HCT116 (cell line): ENCODE results near the gene HACE1. TPM values are rescaled to one million over a fixed set of nuclear protein-coding genes. Genes with fewer than 3 reads are reported as not detected.

Experiments used
- ATAC-seq: fragments of 200-7000 bp; cut with Tn5 transposase; 2 replicates; pipeline ENCODE4 v1.9.1; 2020; ENCODE audit warnings: mild to moderate bottlenecking, moderate library complexity
- BruUV-seq: library from RNA; stranded (reverse); fragments of 400-500 nt; replicated peaks from 2 replicates; lab custom pipeline; 2021; lab: Mats Ljungman, UMichigan
- CTCF ChIA-PET: fragments of 300-600 bp; sonication (Branson Sonifier 250); formaldehyde crosslinking; loops from one replicate; lab custom pipeline; 2021; ENCODE audit warnings: antibody characterized with exemption; lab: Charles Lee
- POLR2A ChIA-PET: fragments of 300-600, 350-600 bp; sonication (Branson Sonifier 250); formaldehyde crosslinking; loops from one replicate; lab custom pipeline; 2021; ENCODE audit warnings: antibody characterized with exemption; lab: Charles Lee
- RAD21 ChIA-PET, 2 experiments: fragments of 300-600 bp; sonication (Branson Sonifier 250); formaldehyde crosslinking; loops; one replicate each; lab custom pipeline; 2023; ENCODE audit warnings: low total read pairs in 2 of 2; ENCODE audit not compliant: uncharacterized antibody in 2 of 2, unreplicated experiment in 2 of 2, low non-redundant PET in 1 of 2; lab: Charles Lee
- DNase-seq: peaks from one replicate; pipeline ENCODE4 v3.0.0-alpha.2; 2010; ENCODE audit warnings: low read depth, low spot score
- H2AFZ ChIP-seq: fragments of 200-600 bp; shearing (Covaris generic), sonication (generic); 2 replicates; pipeline ENCODE4 v1.6.1; 2017; ENCODE audit warnings: low read depth, mixed run types, mixed read lengths, antibody characterized with exemption, low read length; ENCODE audit not compliant: poor library complexity, severe bottlenecking
- H3K27ac ChIP-seq: 2 replicates; pipeline ENCODE4 v1.5.1; 2012; ENCODE audit warnings: low read depth, low read length
- H3K27me3 ChIP-seq: fragments of 200-600 bp; sonication (generic); 2 replicates; pipeline ENCODE4 v1.6.1; 2016; ENCODE audit warnings: mixed run types, low read length, mixed read lengths; ENCODE audit not compliant: insufficient read depth
- H3K36me3 ChIP-seq, 2 experiments: fragments of 200-500 bp in 1 of 2; fragments of 200-600 bp in 1 of 2; sonication (Bioruptor generic) in 1 of 2; sonication (generic) in 1 of 2; 2 replicates each; pipeline versions ENCODE4 v1.5.1 to v1.6.1; 2014 to 2016; ENCODE audit warnings: low read length in 2 of 2, inconsistent platforms in 1 of 2, mixed read lengths in 1 of 2, mixed run types in 1 of 2; ENCODE audit not compliant: insufficient read depth in 2 of 2, control insufficient read depth in 1 of 2
- H3K4me1 ChIP-seq, 2 experiments: fragments of 200-600 bp in 1 of 2; sonication (generic) in 1 of 2; 2 replicates each; pipeline versions ENCODE4 v1.5.1 to v1.6.1; 2012 to 2017; ENCODE audit warnings: low read length in 2 of 2, inconsistent platforms in 1 of 2, mild to moderate bottlenecking in 1 of 2, mixed read lengths in 1 of 2, mixed run types in 1 of 2, moderate library complexity in 1 of 2; ENCODE audit not compliant: insufficient read depth in 2 of 2, control insufficient read depth in 1 of 2
- H3K4me2 ChIP-seq: fragments of 200-600 bp; sonication (generic); 2 replicates; pipeline ENCODE4 v1.6.1; 2017; ENCODE audit warnings: mixed run types, low read length, mixed read lengths
- H3K4me3 ChIP-seq, 2 experiments: fragments of 200-600 bp in 1 of 2; sonication (generic) in 1 of 2; replicated peaks in 1 of 2; 2 replicates each; pipeline ENCODE4 v1.5.1; 2011 to 2016; ENCODE audit warnings: low read length in 2 of 2, control low read depth in 1 of 2, low read depth in 1 of 2, mild to moderate bottlenecking in 1 of 2, mixed read lengths in 1 of 2, mixed run types in 1 of 2
- H3K79me2 ChIP-seq: fragments of 200-600 bp; sonication (generic); 2 replicates; pipeline ENCODE4 v1.6.1; 2017; ENCODE audit warnings: mild to moderate bottlenecking, mixed run types, low read length, moderate library complexity, mixed read lengths; ENCODE audit not compliant: insufficient read depth
- H3K9ac ChIP-seq: fragments of 200-600 bp; sonication (generic); 2 replicates; pipeline ENCODE4 v1.6.1; 2016; ENCODE audit warnings: low read length, mixed read lengths
- H3K9me2 ChIP-seq: fragments of 200-600 bp; sonication (generic), shearing (Covaris generic); 2 replicates; pipeline ENCODE4 v1.6.1; 2017; ENCODE audit warnings: mixed run types, mild to moderate bottlenecking, moderate library complexity; ENCODE audit not compliant: insufficient read depth
- H3K9me3 ChIP-seq, 2 experiments: fragments of 200-500 bp in 1 of 2; fragments of 200-600 bp in 1 of 2; sonication (Bioruptor generic) in 1 of 2; sonication (generic) in 1 of 2; 2 replicates each; pipeline ENCODE4 v1.6.1; 2014 to 2017; ENCODE audit warnings: low read length in 2 of 2, mixed read lengths in 2 of 2, inconsistent platforms in 1 of 2, low read depth in 1 of 2, mild to moderate bottlenecking in 1 of 2, mixed run types in 1 of 2, moderate library complexity in 1 of 2; ENCODE audit not compliant: control insufficient read depth in 1 of 2, insufficient read depth in 1 of 2
- H4K20me1 ChIP-seq: fragments of 200-600 bp; sonication (generic), shearing (Covaris generic); 2 replicates; pipeline ENCODE4 v1.6.1; 2017; ENCODE audit warnings: mixed run types, mild to moderate bottlenecking, moderate library complexity; ENCODE audit not compliant: insufficient read depth
- CBX3 ChIP-seq: IDR thresholded peaks from 2 replicates; pipeline ENCODE4 v1.6.1; 2012; ENCODE audit warnings: low read depth
- EGR1 ChIP-seq: IDR thresholded peaks from 2 replicates; pipeline ENCODE4 v1.6.1; 2012; ENCODE audit warnings: low read depth
- ELF1 ChIP-seq: IDR thresholded peaks from 2 replicates; pipeline ENCODE4 v1.6.1; 2012; ENCODE audit warnings: low read depth, borderline replicate concordance
- EZH2 ChIP-seq: fragments of 200-600 bp; sonication (generic); IDR thresholded peaks from 2 replicates; pipeline ENCODE4 v1.6.1; 2017; ENCODE audit warnings: antibody characterized with exemption, mixed run types
- EZH2phosphoT487 ChIP-seq: fragments of 200-600 bp; IDR thresholded peaks from 2 replicates; pipeline ENCODE4 v1.6.1; 2018; ENCODE audit warnings: antibody characterized with exemption, borderline replicate concordance
- JUND ChIP-seq: IDR thresholded peaks from 2 replicates; pipeline ENCODE4 v1.6.1; 2012
- RAD21 ChIP-seq: IDR thresholded peaks from 2 replicates; pipeline ENCODE4 v1.6.1; 2012; ENCODE audit warnings: low read depth, mild to moderate bottlenecking
- YY1 ChIP-seq: IDR thresholded peaks from 2 replicates; pipeline ENCODE4 v1.6.1; 2011; ENCODE audit warnings: low read length, low read depth, moderate library complexity, mild to moderate bottlenecking; ENCODE audit not compliant: insufficient replicate concordance; ENCODE audit errors: extremely low read depth
- ZBTB33 ChIP-seq: IDR thresholded peaks from 2 replicates; pipeline ENCODE4 v1.6.1; 2011; ENCODE audit warnings: mild to moderate bottlenecking, low read length, moderate library complexity; ENCODE audit not compliant: insufficient replicate concordance; ENCODE audit errors: extremely low read depth
- ZNF274 ChIP-seq: fragments of 200-500 bp; sonication (Bioruptor generic); IDR thresholded peaks from 2 replicates; pipeline ENCODE4 v1.6.1; 2014; ENCODE audit warnings: mild to moderate bottlenecking, low read depth, low read length, inconsistent platforms
- intact Hi-C: fragments of 100-400 bp; cut with micrococcal nuclease; formaldehyde crosslinking; loops from 2 replicates; pipeline ENCODE4 v1.10.0; 2022
- total RNA-seq: library from RNA; stranded (reverse); gene quantifications from one replicate; pipeline ENCODE4 v1.2.1, GENCODE V29; 2021; ENCODE audit not compliant: unreplicated experiment

Gene HACE1
- total RNA-seq, 1 experiment from 2014 or later, result 10.9 TPM

- Histone ChIP-seq H3K9me2 (no peaks in the 10 kb centered on the region), H3K9ac (no peak overlapping the region), H4K20me1 (no peaks in the 10 kb centered on the region), H3K9me3 (no peaks in the 10 kb centered on the region), H3K4me3 (no peak overlapping the region), H3K79me2 (no peaks in the 10 kb centered on the region), H3K27me3 (no peaks in the 10 kb centered on the region), H3K4me2 (no peak overlapping the region), H3K36me3 (no peaks in the 10 kb centered on the region; a peak in 1 of 4 replicates), H3K27ac (no peak overlapping the region), H3K4me1 (peaks cover 8% of the 10 kb centered on the region in 2 experiments; a peak in 3 of 4 replicates), H2AFZ (no peak overlapping the region)
- ChIA-PET POLR2A (no interaction called here), CTCF (interaction anchor here (3.1 kb wide), 1 partner anchor 290 kb away, joined by 67 read pairs; no protein-coding TSS in a partner anchor), RAD21 (no interaction called here)
- intact Hi-C loops, result no loop called here
- TF ChIP-seq EZH2, result no peak
- TF ChIP-seq CBX3, result no peak
- no peak for TF ChIP-seq ZBTB33
- no peak for TF ChIP-seq YY1
- TF ChIP-seq EZH2phosphoT487, result no peak
- no peak for TF ChIP-seq JUND
- no peak for TF ChIP-seq ZNF274
- TF ChIP-seq ELF1, result no peak
- no peak for TF ChIP-seq EGR1
- TF ChIP-seq RAD21, result no peak
- DNase-seq, result no peak
- ATAC-seq, result no peak
- no TSS peak for BruUV-seq
Measured at GRCh38 chr6:104788400-104788799, 71.3 kb downstream of the HACE1 start.
